ENCODE results near the gene MOSMO. TPM values are rescaled to one million over a fixed set of nuclear protein-coding genes. Genes with fewer than 3 reads are reported as not detected.

MOSMO gene
- total and polyA plus RNA-seq, 4 donors = 3.9 to 13.6 (median 4.5) TPM

DNA sequence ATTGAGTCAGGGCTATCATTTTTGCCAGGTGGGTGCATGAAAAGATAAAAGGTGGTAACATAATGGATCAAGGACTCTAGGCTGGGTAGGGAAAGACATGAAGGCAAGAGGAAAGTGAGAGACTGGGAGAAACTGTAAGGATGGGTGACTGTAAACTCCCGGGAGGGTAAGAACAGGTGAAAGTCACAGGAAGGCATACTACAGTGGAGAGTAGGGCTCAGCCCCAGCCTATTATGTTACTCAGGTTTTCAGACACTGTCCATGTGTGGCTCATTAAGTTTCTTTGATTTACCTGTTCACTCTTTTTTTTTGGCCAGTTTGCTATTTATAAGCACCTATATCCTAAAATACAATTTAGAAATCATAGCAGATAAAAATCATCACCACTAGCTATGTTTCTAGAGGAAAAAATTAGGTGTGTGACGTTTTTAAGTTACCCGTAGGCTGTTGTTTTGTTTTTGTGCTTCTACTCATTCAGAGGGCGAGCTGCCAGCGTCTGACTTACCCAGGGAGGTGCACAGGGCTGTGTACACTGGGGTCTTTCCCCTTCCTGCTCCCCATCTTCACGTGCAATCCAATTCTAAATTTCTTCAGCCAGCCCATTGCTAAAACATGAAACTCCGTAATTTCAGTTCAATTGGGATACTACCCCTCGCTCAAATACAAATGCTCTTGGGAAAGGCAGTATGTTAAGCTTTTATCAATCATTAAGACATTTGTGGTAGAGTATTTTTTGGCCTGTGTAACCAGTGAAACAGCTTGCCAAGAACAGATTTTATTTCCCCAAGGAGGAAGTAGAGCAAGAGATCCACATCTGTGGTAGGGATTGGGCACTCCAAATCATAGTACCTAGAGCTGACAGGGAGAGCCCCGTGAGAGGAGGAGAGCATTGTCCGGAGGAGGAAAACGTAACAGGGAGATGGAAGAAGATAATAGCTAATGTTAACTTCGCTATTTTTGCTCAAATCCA is 62.7 kb downstream of the MOSMO start:
- H3K27ac ChIP-seq (ENCODE audit: low read depth in 1 of 2, low read length in 2 of 2) = no peak overlapping the region
- H3K9ac ChIP-seq (ENCODE audit: low read depth in 1 of 2, low read length in 2 of 2) = no peak overlapping the region
- H3K9me3 ChIP-seq (ENCODE audit: control insufficient read depth in 4 of 4, low read length in 3 of 4) = peaks cover 0 to 2% (median 0%) of the 10 kb centered on the region in 4 donors
- DNase-seq (ENCODE audit: low spot score) = no peak
- no peaks in the 10 kb centered on the region for H3K4me1 ChIP-seq (ENCODE audit: control insufficient read depth in 4 of 4, insufficient read depth in 4 of 4, low read length in 3 of 4)
- 85% methylated on average over 12 of the region's 12 CpGs for WGBS
- H3K4me3 ChIP-seq (ENCODE audit: low read depth in 1 of 3, low read length in 3 of 3) = no peak overlapping the region
- no peaks in the 10 kb centered on the region for H3K27me3 ChIP-seq (ENCODE audit: control insufficient read depth in 4 of 4, insufficient read depth in 4 of 4, low read length in 3 of 4)
- peaks cover 0 to 2% (median 0%) of the 10 kb centered on the region in 4 donors for H3K36me3 ChIP-seq (ENCODE audit: control insufficient read depth in 4 of 4, insufficient read depth in 3 of 4, low read depth in 1 of 4, low read length in 3 of 4)
- TF ChIP-seq, protein P1, sequence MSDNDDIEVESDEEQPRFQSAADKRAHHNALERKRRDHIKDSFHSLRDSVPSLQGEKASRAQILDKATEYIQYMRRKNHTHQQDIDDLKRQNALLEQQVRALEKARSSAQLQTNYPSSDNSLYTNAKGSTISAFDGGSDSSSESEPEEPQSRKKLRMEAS (IDR thresholded peaks at IDR 0.05) = no peak
- TF ChIP-seq YY1 (IDR thresholded peaks at IDR 0.05) (no peak), SP1 (IDR thresholded peaks at IDR 0.05) (no peak), FOXA2 (IDR thresholded peaks at IDR 0.05) (no peak), GABPA (IDR thresholded peaks at IDR 0.05 in 1 of 2, conservative IDR thresholded peaks at IDR 0.05 in 1 of 2) (no peak), EGR1 (IDR thresholded peaks at IDR 0.05; ENCODE audit: low read depth in 2 of 2) (no peak), HNF4A (conservative IDR thresholded peaks at IDR 0.05) (no peak), HNF4G (IDR thresholded peaks at IDR 0.05) (no peak), RXRA (IDR thresholded peaks at IDR 0.05) (no peak), TAF1 (conservative IDR thresholded peaks at IDR 0.05) (no peak), FOXA1 (IDR thresholded peaks at IDR 0.05) (no peak), RAD21 (IDR thresholded peaks at IDR 0.05) (no peak), NR2F2 (IDR thresholded peaks at IDR 0.05) (no peak)
- TF ChIP-seq, protein P2, sequence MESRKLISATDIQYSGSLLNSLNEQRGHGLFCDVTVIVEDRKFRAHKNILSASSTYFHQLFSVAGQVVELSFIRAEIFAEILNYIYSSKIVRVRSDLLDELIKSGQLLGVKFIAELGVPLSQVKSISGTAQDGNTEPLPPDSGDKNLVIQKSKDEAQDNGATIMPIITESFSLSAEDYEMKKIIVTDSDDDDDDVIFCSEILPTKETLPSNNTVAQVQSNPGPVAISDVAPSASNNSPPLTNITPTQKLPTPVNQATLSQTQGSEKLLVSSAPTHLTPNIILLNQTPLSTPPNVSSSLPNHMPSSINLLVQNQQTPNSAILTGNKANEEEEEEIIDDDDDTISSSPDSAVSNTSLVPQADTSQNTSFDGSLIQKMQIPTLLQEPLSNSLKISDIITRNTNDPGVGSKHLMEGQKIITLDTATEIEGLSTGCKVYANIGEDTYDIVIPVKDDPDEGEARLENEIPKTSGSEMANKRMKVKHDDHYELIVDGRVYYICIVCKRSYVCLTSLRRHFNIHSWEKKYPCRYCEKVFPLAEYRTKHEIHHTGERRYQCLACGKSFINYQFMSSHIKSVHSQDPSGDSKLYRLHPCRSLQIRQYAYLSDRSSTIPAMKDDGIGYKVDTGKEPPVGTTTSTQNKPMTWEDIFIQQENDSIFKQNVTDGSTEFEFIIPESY (IDR thresholded peaks at IDR 0.05) = no peak
- TF ChIP-seq, protein P3, sequence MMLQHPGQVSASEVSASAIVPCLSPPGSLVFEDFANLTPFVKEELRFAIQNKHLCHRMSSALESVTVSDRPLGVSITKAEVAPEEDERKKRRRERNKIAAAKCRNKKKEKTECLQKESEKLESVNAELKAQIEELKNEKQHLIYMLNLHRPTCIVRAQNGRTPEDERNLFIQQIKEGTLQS (IDR thresholded peaks at IDR 0.05) = no peak
- TF ChIP-seq, protein P4, sequence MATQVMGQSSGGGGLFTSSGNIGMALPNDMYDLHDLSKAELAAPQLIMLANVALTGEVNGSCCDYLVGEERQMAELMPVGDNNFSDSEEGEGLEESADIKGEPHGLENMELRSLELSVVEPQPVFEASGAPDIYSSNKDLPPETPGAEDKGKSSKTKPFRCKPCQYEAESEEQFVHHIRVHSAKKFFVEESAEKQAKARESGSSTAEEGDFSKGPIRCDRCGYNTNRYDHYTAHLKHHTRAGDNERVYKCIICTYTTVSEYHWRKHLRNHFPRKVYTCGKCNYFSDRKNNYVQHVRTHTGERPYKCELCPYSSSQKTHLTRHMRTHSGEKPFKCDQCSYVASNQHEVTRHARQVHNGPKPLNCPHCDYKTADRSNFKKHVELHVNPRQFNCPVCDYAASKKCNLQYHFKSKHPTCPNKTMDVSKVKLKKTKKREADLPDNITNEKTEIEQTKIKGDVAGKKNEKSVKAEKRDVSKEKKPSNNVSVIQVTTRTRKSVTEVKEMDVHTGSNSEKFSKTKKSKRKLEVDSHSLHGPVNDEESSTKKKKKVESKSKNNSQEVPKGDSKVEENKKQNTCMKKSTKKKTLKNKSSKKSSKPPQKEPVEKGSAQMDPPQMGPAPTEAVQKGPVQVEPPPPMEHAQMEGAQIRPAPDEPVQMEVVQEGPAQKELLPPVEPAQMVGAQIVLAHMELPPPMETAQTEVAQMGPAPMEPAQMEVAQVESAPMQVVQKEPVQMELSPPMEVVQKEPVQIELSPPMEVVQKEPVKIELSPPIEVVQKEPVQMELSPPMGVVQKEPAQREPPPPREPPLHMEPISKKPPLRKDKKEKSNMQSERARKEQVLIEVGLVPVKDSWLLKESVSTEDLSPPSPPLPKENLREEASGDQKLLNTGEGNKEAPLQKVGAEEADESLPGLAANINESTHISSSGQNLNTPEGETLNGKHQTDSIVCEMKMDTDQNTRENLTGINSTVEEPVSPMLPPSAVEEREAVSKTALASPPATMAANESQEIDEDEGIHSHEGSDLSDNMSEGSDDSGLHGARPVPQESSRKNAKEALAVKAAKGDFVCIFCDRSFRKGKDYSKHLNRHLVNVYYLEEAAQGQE (IDR thresholded peaks at IDR 0.05) = no peak
- TF ChIP-seq, protein P5, sequence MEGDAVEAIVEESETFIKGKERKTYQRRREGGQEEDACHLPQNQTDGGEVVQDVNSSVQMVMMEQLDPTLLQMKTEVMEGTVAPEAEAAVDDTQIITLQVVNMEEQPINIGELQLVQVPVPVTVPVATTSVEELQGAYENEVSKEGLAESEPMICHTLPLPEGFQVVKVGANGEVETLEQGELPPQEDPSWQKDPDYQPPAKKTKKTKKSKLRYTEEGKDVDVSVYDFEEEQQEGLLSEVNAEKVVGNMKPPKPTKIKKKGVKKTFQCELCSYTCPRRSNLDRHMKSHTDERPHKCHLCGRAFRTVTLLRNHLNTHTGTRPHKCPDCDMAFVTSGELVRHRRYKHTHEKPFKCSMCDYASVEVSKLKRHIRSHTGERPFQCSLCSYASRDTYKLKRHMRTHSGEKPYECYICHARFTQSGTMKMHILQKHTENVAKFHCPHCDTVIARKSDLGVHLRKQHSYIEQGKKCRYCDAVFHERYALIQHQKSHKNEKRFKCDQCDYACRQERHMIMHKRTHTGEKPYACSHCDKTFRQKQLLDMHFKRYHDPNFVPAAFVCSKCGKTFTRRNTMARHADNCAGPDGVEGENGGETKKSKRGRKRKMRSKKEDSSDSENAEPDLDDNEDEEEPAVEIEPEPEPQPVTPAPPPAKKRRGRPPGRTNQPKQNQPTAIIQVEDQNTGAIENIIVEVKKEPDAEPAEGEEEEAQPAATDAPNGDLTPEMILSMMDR (IDR thresholded peaks at IDR 0.05; ENCODE audit: low read depth, low read length, missing input control) = no peak

Measured in liver (tissue), 9 donors.